Activated naive CD8-positive, alpha-beta T cell treated with anti-CD3 and anti-CD28 coated beads, Interleukin-2, amount 50 U/mL, for 16 hours (primary cell): Measurements from ENCODE around the gene DIP2C.
"Not testable (repeated sequence)": the region's sequence is repeated elsewhere in the genome, so short reads cannot be mapped to it uniquely, and the experiment has no call there.

Experiments used
- DNase-seq: peaks from one replicate; pipeline ENCODE4 v3.0.0-alpha.2; 2020; ENCODE audit warnings: low read depth, low spot score

The DIP2C gene

DNA sequence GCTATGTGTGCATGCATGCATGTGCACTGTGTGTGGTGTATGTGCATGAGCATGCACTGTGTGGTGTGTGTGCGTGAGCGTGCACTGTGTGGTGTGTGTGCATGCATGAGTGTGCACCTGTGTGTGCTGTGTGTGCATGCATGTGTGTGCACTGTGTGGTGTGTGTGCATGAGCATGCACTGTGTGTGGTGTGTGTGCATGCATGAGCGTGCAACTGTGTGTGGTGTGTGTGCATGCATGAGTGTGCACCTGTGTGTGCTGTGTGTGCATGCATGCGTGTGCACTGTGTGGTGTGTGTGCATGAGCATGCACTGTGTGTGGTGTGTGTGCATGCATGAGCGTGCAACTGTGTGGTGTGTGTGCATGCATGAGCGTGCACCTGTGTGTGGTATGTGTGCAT is 10.7 kb upstream of the DIP2C start:
- not testable (repeated sequence) for DNase-seq

DNA sequence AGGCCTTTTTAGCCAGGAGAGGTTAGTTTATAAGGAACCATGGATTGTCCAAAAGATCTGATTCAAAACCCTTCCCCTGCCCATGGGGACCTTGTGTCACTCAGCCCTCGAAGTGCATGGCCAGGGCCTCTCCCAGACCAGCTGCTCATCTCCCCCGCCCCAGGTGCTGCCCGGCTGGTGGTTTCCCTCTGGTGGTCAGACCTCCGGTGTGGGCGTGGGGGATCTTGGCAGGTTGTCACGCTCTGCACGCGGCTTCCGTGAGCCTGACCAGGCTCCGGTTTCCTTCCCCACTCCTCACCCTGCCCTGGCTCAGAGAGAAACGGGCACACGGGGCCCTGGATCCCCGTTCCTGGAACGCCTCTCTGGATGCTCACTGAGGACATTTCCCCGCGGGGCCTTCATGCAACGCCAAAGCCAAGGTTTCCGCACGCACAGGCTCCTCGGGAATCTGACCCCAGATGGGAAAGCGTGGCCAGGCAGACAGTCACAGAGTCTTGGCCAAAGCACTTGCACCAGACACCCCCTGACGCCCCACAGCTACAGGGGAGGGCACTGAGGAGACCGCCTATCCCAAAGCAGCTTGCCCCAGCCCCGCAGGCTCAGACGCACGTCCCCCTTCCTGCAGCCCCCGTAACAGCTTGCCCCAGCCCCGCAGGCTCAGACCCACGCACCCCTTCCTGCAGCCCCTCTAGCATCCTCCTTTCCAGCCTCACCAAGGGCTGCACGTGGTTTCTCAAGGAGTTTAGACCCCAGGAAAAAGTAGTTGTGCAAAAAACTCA is 7.8 kb upstream of the DIP2C start:
- DNase-seq: no peak

GRCh38 chr10:695396-695795 is 5.9 kb upstream of the DIP2C start:
- no peak for DNase-seq

- no peak for DNase-seq
Measured at GRCh38 chr10:693506-693905, 4.0 kb upstream of the DIP2C start.

DNA sequence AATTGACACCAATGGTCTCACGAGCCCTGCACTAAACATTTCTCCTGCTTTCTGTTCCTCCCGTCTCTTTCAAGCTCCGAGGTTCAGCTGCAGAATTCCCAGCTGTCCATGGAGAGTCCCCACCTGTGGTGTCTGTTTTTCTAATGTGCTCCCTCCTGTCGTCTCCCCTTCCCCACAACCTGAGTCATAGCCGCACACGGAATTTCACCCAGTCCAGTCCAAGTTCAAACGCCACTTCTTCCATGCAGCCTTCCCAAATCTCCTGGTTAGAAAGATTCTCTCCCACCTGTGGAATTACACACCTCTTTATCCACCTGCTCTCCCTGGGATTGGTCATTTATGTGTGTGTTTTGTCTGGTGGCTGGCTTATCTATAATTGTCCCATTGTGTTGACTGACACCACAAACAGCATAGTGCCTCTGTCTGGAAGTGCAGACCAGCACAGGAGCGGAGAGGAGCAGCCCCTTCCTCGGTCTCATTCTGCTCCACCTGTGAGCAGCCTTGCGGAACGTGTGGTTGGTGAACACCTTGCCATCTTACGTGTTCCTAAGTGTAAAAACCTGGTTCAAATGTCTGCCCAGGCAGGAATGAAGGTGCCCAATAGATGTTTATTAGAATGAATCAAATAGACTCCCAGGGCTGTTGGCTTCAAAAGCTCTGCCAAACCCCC is 3.3 kb upstream of the DIP2C start:
- no peak for DNase-seq

- DNase-seq: no peak
Measured at GRCh38 chr10:691216-691615, 1.7 kb upstream of the DIP2C start.

- DNase-seq: no peak
Measured at GRCh38 chr10:690372-691161, 1.1 kb upstream of the DIP2C start.

DNA sequence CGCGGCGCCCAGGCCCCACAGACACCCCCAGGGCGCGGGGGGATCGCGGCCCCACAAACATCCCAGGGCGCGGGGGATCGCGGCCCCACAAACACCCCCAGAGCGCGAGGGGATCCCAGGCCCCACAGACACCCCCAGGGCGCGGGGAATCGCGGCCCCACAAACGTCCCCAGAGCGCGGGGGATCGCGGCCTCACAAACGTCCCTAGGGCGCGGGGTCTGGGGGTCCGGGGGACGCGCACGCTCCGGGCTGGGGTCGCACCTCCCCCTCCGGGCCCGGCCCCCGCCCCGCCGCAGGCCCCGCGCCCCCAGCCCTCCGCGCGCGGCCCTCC is 382 bp downstream of the DIP2C start:
- no peak for DNase-seq

- no peak for DNase-seq
Measured at GRCh38 chr10:688312-689120, 952 bp downstream of the DIP2C start.

DNA sequence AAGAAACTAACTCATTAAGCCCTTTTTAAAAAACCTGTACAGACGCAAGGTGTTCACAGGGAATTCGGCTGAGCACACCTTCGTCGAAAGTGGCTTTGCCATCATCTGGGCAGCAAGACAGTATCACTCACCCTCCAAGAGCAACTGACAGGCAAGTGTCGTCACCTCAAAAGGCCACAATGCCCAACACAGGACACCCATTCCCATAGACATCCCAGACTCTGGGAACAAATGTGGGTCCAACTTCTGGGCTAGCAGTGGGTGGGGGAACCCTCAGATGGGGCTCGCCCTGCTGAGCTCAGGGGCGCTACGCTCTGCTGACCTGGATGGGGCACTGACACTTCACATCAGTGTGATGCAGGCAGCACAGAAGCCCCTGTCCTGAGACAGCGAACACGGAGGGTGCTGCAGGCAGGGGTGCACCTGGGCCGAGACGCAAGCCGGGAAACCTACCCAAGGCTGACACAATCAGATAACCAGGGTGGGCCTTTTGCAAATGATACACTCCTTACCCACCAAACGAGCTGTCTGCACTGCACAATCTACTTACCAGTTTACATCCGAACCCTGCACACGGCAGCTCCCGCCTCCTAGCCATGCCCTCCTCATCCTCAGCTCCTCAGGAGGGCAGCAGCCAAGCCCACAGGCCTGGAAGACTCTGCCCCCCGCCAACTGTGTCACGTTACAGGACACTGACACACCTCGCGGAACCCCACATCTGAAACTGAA is 1.7 kb downstream of the DIP2C start:
- DNase-seq: no peak

DNA sequence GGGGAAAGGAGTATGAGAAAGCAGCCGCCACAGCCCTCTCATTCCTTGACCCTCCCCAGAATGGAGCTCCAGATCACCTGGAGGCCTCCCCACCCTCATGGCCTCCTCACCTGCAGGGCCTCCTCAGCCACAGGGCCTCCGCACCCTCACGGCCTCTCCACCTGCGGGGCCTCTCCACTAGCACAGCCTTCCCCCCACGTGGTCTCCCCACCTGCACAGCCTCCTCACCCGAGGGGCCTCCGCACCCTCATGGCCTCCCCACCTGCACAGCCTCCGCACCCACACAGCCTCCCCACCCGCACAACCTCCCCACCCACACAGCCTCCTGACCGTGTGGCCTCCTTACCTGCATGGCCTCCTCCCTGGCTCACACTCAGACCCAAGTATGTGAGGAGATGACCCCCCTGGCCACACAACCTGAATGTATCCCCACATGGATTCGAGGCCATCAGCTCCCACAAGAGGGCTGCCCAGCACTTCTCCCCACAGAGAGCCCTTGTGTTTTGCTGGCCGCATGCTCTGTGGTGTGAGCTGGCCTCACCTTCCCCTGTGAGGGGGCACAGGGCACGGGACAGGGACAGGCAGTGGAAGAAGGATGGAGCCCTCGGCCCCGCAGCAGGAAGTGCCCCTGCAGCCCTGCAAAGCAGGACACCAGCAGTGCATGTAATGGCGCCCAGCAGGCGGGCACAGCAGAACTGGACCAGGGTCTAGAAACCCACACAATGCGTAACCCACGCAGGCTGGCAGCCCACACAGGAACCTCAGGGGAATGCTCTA is 3.1 kb downstream of the DIP2C start:
- DNase-seq: no peak

DNA sequence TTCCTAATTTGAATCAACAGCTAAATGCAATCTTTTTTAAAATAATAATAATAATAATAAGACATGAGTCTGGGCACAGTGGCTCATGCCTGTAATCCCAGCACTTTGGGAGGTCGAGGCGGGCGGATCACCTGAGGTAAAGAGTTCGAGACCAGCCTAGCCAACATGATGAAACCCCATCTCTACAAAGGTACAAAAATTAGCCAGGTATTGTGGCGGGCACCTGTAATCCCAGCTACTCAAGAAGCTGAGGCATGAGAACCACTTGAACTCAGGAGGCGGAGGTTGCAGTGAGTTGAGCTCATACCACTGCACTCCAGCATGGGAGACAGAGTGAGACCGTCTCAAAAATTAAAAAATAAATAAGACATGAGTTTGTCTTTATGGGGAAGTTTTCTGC is 3.9 kb downstream of the DIP2C start:
- DNase-seq: no peak

- no peak for DNase-seq
Measured at GRCh38 chr10:683448-684071, 5.9 kb downstream of the DIP2C start.

GRCh38 chr10:682931-683447 is 6.5 kb downstream of the DIP2C start:
- DNase-seq: no peak

DNA sequence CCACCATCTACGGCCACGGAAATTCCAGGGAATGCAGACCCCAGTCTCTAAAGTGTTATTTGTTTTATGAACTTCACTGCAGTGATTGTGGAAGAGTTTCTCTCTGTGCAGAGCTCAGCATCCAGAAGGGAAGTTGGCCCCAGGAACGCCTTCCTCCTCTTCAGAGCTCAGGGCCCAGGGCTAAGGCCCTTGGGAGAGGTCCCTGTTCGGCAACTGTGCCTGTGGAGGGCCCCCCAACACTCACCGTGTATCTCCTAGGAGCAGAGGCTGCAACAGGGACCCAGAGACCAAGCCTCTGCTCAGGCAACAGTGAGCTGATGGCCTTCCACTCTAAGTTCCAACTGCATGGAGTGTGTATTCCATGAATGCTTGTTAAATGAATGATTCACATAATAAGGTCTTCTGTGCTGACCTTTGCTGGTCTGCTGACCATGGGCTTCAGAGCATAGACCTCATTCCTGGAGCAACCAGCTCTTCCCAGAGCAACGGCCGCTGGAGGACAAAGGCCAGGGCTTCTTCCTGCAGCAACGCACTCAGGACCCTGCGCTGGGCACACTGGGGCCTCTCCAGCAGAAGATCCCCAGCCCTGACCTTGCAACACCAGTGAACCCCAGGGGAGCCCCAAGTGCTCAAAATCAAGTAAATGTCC is 7.7 kb downstream of the DIP2C start:
- DNase-seq: no peak

DNA sequence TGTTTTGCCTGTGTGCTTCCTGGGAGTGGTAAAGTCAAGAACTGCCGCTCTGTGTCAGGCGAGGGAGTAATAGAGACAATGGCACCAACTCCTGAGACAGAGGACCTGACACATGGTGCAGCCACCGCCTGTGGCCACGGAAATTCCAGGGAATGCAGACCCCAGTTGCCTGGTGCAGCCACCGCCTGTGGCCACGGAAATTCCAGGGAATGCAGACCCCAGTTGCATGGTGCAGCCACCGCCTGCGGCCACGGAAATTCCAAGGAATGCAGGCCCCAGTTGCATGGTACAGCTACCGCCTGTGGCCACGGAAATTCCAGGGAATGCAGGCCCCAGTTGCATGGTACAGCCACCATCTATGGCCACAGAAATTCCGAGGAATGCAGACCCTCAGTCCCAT is 8.7 kb downstream of the DIP2C start:
- DNase-seq: no peak

- no peak for DNase-seq
Measured at GRCh38 chr10:680146-680545, 9.3 kb downstream of the DIP2C start.

- DNase-seq: no peak
Measured at GRCh38 chr10:679556-679955, 9.9 kb downstream of the DIP2C start.

DNA sequence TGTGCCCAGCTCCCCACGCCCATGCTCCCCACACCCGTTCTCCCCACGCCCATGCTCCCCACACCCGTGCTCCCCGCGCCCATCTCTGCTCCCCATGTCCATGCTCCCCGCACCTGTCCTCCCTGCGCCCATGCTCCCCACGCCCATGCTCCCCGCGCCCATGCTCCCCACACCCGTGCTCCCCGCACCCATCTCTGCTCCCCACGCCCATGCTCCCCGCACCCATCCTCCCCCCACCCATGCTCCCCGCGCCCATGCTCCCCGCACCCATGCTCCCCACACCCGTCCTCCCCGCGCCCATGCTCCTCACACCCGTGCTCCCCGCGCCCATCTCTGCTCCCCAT is 10.8 kb downstream of the DIP2C start:
- DNase-seq: not testable (repeated sequence)
